ENCODE measurements around the gene TRAF4. TPM values are rescaled to one million over a fixed set of nuclear protein-coding genes. Genes with fewer than 3 reads are reported as not detected.

Gene TRAF4
- total and polyA plus RNA-seq, 4 donors = 35.7 to 92.4 (median 54.1) TPM

DNA sequence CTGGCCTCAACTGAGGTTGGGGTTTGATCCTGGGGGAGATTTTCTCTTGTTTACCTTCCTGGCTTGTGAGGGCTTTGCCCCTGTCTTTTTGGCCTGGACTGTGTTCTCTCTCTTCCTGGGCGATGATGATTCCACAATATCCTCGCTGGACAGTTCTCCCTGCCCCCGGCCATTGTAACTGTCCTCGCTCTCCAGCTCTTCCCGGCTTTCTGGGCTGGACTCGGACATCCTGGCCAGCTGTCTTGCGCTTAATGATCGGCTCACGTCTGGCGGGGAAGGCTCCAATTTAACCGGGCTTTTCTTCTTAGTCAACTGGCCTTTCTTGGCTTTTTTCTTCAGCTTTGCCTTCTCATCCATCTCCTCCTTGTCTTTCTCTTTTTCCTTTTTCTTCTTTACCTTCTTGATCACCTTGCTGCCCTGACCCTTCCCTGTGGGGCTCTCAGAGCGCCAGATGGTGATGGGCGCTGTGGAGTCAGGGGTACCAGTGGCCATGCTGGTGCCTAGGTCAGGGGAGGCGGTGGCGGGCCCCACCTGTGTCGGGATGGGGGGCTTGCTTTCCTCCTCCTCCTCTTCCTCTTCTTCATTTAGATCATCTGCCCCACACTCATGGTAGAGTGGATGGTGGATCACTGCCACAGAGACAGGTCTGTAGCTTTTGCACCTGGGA is 40.1 kb upstream of the TRAF4 start:
- Histone ChIP-seq H3K9me3 (ENCODE audit: control insufficient read depth in 4 of 4, insufficient read depth in 3 of 4, low read length in 3 of 4) (no peaks in the 10 kb centered on the region), H3K4me3 (no peak overlapping the region), H3K36me3 (ENCODE audit: control insufficient read depth in 4 of 4, insufficient read depth in 4 of 4, low read length in 4 of 4) (peaks cover 28 to 62% (median 36%) of the 10 kb centered on the region in 4 donors), H3K9ac (ENCODE audit: insufficient read depth in 1 of 2, low read length in 2 of 2) (no peak overlapping the region), H3K27ac (ENCODE audit: low read depth in 1 of 2, low read length in 1 of 2) (no peak overlapping the region), H3K27me3 (ENCODE audit: control insufficient read depth in 3 of 3, insufficient read depth in 3 of 3, low read length in 2 of 3) (no peaks in the 10 kb centered on the region), H3K4me1 (ENCODE audit: control insufficient read depth in 5 of 5, insufficient read depth in 5 of 5, low read length in 5 of 5) (no peaks in the 10 kb centered on the region)
- ATAC-seq (ENCODE audit: insufficient read depth, low FRiP score) = no peak
- no peak for DNase-seq
- TF ChIP-seq, protein P1, sequence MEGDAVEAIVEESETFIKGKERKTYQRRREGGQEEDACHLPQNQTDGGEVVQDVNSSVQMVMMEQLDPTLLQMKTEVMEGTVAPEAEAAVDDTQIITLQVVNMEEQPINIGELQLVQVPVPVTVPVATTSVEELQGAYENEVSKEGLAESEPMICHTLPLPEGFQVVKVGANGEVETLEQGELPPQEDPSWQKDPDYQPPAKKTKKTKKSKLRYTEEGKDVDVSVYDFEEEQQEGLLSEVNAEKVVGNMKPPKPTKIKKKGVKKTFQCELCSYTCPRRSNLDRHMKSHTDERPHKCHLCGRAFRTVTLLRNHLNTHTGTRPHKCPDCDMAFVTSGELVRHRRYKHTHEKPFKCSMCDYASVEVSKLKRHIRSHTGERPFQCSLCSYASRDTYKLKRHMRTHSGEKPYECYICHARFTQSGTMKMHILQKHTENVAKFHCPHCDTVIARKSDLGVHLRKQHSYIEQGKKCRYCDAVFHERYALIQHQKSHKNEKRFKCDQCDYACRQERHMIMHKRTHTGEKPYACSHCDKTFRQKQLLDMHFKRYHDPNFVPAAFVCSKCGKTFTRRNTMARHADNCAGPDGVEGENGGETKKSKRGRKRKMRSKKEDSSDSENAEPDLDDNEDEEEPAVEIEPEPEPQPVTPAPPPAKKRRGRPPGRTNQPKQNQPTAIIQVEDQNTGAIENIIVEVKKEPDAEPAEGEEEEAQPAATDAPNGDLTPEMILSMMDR (IDR thresholded peaks at IDR 0.05; ENCODE audit: control extremely low read depth, extremely low read depth) = no peak
- whole genome bisulfite sequencing, 2 donors = 89 to 94% methylated on average over 16 of the region's 16 CpGs

DNA sequence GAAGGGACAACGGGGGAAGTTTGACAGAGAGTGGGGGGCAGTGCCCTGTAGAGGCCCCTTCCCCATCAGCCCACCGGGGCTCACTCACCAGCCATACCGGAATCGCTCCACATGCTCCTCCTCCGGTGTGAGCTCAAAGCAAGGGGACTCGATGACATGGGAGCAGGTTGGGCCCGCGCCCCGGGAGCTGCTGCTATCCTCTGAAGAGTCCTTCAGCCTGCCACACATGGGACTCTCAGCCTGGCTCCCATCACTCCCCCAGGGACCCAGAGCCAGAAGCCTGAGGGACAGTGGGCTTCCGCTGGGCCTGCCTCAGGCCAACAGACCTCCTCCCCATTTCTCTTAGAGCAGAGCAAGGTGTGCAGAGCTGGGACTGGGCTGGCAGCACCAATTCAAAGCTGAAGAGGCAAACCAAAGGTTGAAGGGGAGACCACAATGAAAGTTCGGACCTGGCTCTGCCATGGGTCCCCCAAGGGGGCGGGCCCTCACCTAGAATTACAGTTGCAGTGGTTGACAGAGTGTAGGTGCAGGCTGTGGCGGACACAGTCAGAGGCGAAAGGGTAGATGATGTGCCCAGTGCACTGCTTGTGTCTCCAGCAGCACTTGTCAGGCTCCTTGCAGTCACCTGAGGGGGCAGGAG is 39.5 kb upstream of the TRAF4 start:
- Histone ChIP-seq H3K27me3 (ENCODE audit: control insufficient read depth in 3 of 3, insufficient read depth in 3 of 3, low read length in 2 of 3) (no peaks in the 10 kb centered on the region), H3K4me1 (ENCODE audit: control insufficient read depth in 5 of 5, insufficient read depth in 5 of 5, low read length in 5 of 5) (no peaks in the 10 kb centered on the region), H3K36me3 (ENCODE audit: control insufficient read depth in 4 of 4, insufficient read depth in 4 of 4, low read length in 4 of 4) (peaks cover 22 to 55% (median 29%) of the 10 kb centered on the region in 4 donors), H3K4me3 (no peak overlapping the region), H3K9ac (ENCODE audit: insufficient read depth in 1 of 2, low read length in 2 of 2) (no peak overlapping the region), H3K27ac (ENCODE audit: low read depth in 1 of 2, low read length in 1 of 2) (no peak overlapping the region), H3K9me3 (ENCODE audit: control insufficient read depth in 4 of 4, insufficient read depth in 3 of 4, low read length in 3 of 4) (no peaks in the 10 kb centered on the region)
- ATAC-seq (ENCODE audit: insufficient read depth, low FRiP score) (no peak), DNase-seq (no peak)
- 93 to 95% methylated on average over 14 of the region's 14 CpGs for WGBS, 2 donors
- TF ChIP-seq, protein P1 (IDR thresholded peaks at IDR 0.05; ENCODE audit: control extremely low read depth, extremely low read depth) = no peak

- TF ChIP-seq, protein P1 (IDR thresholded peaks at IDR 0.05; ENCODE audit: control extremely low read depth, extremely low read depth) = no peak
- Histone ChIP-seq H3K27ac (ENCODE audit: low read depth in 1 of 2, low read length in 1 of 2) (no peak overlapping the region), H3K4me3 (no peak overlapping the region), H3K36me3 (ENCODE audit: control insufficient read depth in 4 of 4, insufficient read depth in 4 of 4, low read length in 4 of 4) (peaks cover 14 to 47% (median 23%) of the 10 kb centered on the region in 4 donors), H3K4me1 (ENCODE audit: control insufficient read depth in 5 of 5, insufficient read depth in 5 of 5, low read length in 5 of 5) (no peaks in the 10 kb centered on the region), H3K27me3 (ENCODE audit: control insufficient read depth in 3 of 3, insufficient read depth in 3 of 3, low read length in 2 of 3) (no peaks in the 10 kb centered on the region), H3K9me3 (ENCODE audit: control insufficient read depth in 4 of 4, insufficient read depth in 3 of 4, low read length in 3 of 4) (no peaks in the 10 kb centered on the region), H3K9ac (ENCODE audit: insufficient read depth in 1 of 2, low read length in 2 of 2) (no peak overlapping the region)
- ATAC-seq (ENCODE audit: insufficient read depth, low FRiP score) (no peak), DNase-seq (no peak)
- WGBS, 2 donors = 84% methylated on average over 5 of the region's 5 CpGs
These were observed 38.6 kb upstream of the TRAF4 start for GRCh38 chr17:28705074-28705659.

Data from lung (tissue), 12 donors.